ENCODE results near the gene PARD3B.

Gene PARD3B

DNA sequence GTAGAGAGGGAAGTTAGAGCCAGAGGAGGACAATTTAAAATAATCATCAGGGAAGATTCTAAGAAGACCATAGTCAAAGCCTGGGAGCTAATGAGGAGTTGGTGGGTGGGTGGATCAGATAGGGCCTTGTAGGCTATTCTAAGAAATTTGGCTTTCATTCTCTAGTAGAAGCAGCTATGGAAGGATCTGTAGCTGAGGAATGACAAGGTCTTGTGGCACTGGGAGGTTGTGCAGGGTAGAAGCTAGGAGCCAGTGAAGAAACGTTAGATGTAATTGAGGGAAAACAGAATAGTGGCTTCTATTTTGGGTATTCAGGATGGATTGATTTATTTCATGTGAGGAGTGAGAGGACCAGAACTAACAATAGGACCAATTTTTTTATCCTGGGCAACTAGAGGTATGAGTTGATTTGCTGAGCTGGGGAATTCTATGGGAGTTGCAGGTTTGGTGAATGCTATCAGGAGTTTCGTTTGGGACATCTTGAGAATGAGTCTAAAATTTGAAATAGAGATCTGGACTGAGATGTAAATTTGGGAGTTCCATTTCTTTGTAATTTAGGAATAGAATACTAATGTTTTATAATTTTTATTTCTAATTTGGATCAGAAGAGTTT is 371.9 kb downstream of the PARD3B start:
- Histone ChIP-seq H3F3A (ENCODE audit: control insufficient read depth, insufficient read depth) (no peaks in the 10 kb centered on the region), H4K20me1 (ENCODE audit: control insufficient read depth, insufficient read depth, low read depth, low read length) (no peaks in the 10 kb centered on the region), H3K27me3 (ENCODE audit: control insufficient read depth, low read length) (no peaks in the 10 kb centered on the region), H3K9me3 (ENCODE audit: control insufficient read depth, insufficient read depth, low read length) (no peaks in the 10 kb centered on the region), H3K27ac (ENCODE audit: low read depth, low read length) (no peak overlapping the region), H3K4me2 (ENCODE audit: low read length) (no peak overlapping the region), H3K9me2 (replicated peaks; ENCODE audit: control insufficient read depth, low read length) (no peaks in the 10 kb centered on the region), H3K36me3 (ENCODE audit: control insufficient read depth, low read length) (no peaks in the 10 kb centered on the region), H3K4me3 (ENCODE audit: low read length) (no peak overlapping the region), H3K79me2 (ENCODE audit: control insufficient read depth, low read length) (no peaks in the 10 kb centered on the region), H3K4me1 (ENCODE audit: control insufficient read depth, low read length) (no peaks in the 10 kb centered on the region)
- TF ChIP-seq EZH2phosphoT487 (IDR thresholded peaks at IDR 0.05; ENCODE audit: borderline replicate concordance, low read length) (no peak), CTCF (IDR thresholded peaks at IDR 0.05; ENCODE audit: low read depth, low read length, poor library complexity, severe bottlenecking) (no peak)

DNA sequence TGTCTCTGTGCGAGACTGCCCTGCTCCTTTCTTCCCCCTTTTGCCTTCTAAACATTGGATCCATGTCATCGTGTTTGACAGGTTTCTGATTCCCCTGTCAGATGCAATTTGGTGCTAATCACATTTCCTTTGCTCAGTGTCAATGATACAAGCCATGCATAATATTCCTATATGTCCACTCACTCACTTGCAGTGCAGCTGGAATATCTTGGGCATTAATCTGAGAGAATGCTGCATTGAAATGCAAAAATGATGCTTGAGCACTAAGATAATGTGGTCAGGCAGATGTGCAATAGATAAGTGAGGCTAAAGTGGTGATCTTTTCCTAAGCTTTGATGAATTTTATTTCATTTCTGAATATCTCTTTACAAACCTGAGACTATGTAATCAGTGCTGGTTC is 375.5 kb downstream of the PARD3B start:
- Histone ChIP-seq H3K9me3 (ENCODE audit: control insufficient read depth, insufficient read depth, low read length) (no peaks in the 10 kb centered on the region), H3K36me3 (ENCODE audit: control insufficient read depth, low read length) (no peaks in the 10 kb centered on the region), H3K27ac (ENCODE audit: low read depth, low read length) (no peak overlapping the region), H3K4me1 (ENCODE audit: control insufficient read depth, low read length) (no peaks in the 10 kb centered on the region), H3F3A (ENCODE audit: control insufficient read depth, insufficient read depth) (no peaks in the 10 kb centered on the region), H3K4me3 (ENCODE audit: low read length) (no peak overlapping the region), H3K27me3 (ENCODE audit: control insufficient read depth, low read length) (no peaks in the 10 kb centered on the region), H3K4me2 (ENCODE audit: low read length) (no peak overlapping the region), H3K9me2 (replicated peaks; ENCODE audit: control insufficient read depth, low read length) (no peaks in the 10 kb centered on the region), H4K20me1 (ENCODE audit: control insufficient read depth, insufficient read depth, low read depth, low read length) (no peaks in the 10 kb centered on the region), H3K79me2 (ENCODE audit: control insufficient read depth, low read length) (no peaks in the 10 kb centered on the region)
- no peak for TF ChIP-seq CTCF (IDR thresholded peaks at IDR 0.05; ENCODE audit: low read depth, low read length, poor library complexity, severe bottlenecking)
- no peak for TF ChIP-seq EZH2phosphoT487 (IDR thresholded peaks at IDR 0.05; ENCODE audit: borderline replicate concordance, low read length)

- Histone ChIP-seq H3K9me2 (replicated peaks; ENCODE audit: control insufficient read depth, low read length) (no peaks in the 10 kb centered on the region), H4K20me1 (ENCODE audit: control insufficient read depth, insufficient read depth, low read depth, low read length) (no peaks in the 10 kb centered on the region), H3K9me3 (ENCODE audit: control insufficient read depth, insufficient read depth, low read length) (no peaks in the 10 kb centered on the region), H3F3A (ENCODE audit: control insufficient read depth, insufficient read depth) (no peaks in the 10 kb centered on the region), H3K27ac (ENCODE audit: low read depth, low read length) (no peak overlapping the region), H3K36me3 (ENCODE audit: control insufficient read depth, low read length) (no peaks in the 10 kb centered on the region), H3K27me3 (ENCODE audit: control insufficient read depth, low read length) (no peaks in the 10 kb centered on the region), H3K4me1 (ENCODE audit: control insufficient read depth, low read length) (no peaks in the 10 kb centered on the region), H3K4me3 (ENCODE audit: low read length) (no peak overlapping the region), H3K4me2 (ENCODE audit: low read length) (no peak overlapping the region), H3K79me2 (ENCODE audit: control insufficient read depth, low read length) (no peaks in the 10 kb centered on the region)
- TF ChIP-seq EZH2phosphoT487 (IDR thresholded peaks at IDR 0.05; ENCODE audit: borderline replicate concordance, low read length) (no peak), CTCF (IDR thresholded peaks at IDR 0.05; ENCODE audit: low read depth, low read length, poor library complexity, severe bottlenecking) (no peak)
Observed at GRCh38 chr2:204923957-204924356, 378.7 kb downstream of the PARD3B start.
